ENCODE measurements around the gene ARHGEF11. TPM values are rescaled to one million over a fixed set of nuclear protein-coding genes. Genes with fewer than 3 reads are reported as not detected.

Gene ARHGEF11
- total and polyA plus RNA-seq, 9 of the 15 experiments (the other 6 are each of a cell fraction or from before 2014, with no cell fraction given): 0.14 to 15.5 (median 9.0) TPM

DNA sequence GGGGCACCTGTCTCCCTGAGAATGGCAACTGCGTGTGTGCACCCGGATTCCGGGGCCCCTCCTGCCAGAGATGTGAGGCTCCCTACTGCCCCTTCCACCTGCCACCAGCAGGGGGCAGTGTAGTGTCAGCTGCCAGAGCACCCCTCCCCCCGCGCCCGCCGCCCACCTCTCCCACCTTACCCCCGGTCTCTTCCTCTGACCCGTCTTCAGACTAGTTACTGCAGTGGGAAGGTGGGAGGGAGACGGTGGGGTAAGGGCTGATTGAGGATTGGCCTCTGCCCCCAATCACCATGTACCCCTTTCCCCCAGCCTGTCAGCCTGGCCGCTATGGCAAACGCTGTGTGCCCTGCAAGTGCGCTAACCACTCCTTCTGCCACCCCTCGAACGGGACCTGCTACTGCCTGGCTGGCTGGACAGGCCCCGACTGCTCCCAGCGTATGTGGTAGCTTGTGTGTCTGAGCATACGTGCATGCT lies 135.2 kb downstream of the ARHGEF11 start (continued):
- peak; percentile 54; the same call in 1 of the 2 replicates for TF ChIP-seq REST (IDR thresholded peaks at IDR 0.05; ENCODE audit: borderline replicate concordance)
- TF ChIP-seq REST (CRISPR knock-in tag; IDR thresholded peaks at IDR 0.05; ENCODE audit: low read depth): no peak
- TF ChIP-seq MAX (CRISPR knock-in tag; IDR thresholded peaks at IDR 0.05): 0 out of 2 replicates have a peak, but pooled peaks have one; percentile 28
- no peak for TF ChIP-seq RCOR1 (IDR thresholded peaks at IDR 0.05; ENCODE audit: borderline replicate concordance in 1 of 2, low read depth in 2 of 2, low read length in 2 of 2)
- no peak for TF ChIP-seq ZNF212 (CRISPR knock-in tag; IDR thresholded peaks at IDR 0.05)
- TF ChIP-seq FOXP1 (CRISPR knock-in tag; IDR thresholded peaks at IDR 0.05): 0 out of 2 replicates have a peak, but pooled peaks have one; percentile 37
- TF ChIP-seq EGR1 (conservative IDR thresholded peaks at IDR 0.05): peak; percentile 75
- peak in 1 of 2 experiments; percentile 45; a peak in 1 of 4 replicates for TF ChIP-seq KDM1A (IDR thresholded peaks at IDR 0.05)
- TF ChIP-seq, protein P1, sequence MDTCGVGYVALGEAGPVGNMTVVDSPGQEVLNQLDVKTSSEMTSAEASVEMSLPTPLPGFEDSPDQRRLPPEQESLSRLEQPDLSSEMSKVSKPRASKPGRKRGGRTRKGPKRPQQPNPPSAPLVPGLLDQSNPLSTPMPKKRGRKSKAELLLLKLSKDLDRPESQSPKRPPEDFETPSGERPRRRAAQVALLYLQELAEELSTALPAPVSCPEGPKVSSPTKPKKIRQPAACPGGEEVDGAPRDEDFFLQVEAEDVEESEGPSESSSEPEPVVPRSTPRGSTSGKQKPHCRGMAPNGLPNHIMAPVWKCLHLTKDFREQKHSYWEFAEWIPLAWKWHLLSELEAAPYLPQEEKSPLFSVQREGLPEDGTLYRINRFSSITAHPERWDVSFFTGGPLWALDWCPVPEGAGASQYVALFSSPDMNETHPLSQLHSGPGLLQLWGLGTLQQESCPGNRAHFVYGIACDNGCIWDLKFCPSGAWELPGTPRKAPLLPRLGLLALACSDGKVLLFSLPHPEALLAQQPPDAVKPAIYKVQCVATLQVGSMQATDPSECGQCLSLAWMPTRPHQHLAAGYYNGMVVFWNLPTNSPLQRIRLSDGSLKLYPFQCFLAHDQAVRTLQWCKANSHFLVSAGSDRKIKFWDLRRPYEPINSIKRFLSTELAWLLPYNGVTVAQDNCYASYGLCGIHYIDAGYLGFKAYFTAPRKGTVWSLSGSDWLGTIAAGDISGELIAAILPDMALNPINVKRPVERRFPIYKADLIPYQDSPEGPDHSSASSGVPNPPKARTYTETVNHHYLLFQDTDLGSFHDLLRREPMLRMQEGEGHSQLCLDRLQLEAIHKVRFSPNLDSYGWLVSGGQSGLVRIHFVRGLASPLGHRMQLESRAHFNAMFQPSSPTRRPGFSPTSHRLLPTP (IDR thresholded peaks at IDR 0.05; ENCODE audit: borderline replicate concordance, extremely low read depth, insufficient read length): no peak
- TF ChIP-seq KLF16 (IDR thresholded peaks at IDR 0.05): peak; percentile 46; the same call in 1 of the 2 replicates
- TF ChIP-seq CTCF (IDR thresholded peaks at IDR 0.05 in 2 of 3, conservative IDR thresholded peaks at IDR 0.05 in 1 of 3; ENCODE audit: insufficient read depth in 2 of 3, low read depth in 1 of 3, low read length in 3 of 3): peak; percentile 72 to 82 (median 76)
- TF ChIP-seq SAP30 (IDR thresholded peaks at IDR 0.05; ENCODE audit: borderline replicate concordance, insufficient read depth, low read depth, low read length, poor library complexity, severe bottlenecking): no peak
- no peak for TF ChIP-seq HSF4 (CRISPR knock-in tag; IDR thresholded peaks at IDR 0.05; ENCODE audit: borderline replicate concordance)
- no peak for TF ChIP-seq SP2 (IDR thresholded peaks at IDR 0.05; ENCODE audit: extremely low read depth, low read depth, low read length, poor library complexity, severe bottlenecking)

Measured in K562 (cell line).